22Rv1 (cell line): ENCODE results near the gene TRNP1.

Experiments
- ZFX ChIP-seq: fragments of 450-650 bp; IDR thresholded peaks from 2 replicates; pipeline ENCODE4 v1.6.1; 2017; ENCODE audit warnings: antibody characterized with exemption, borderline replicate concordance
- TF ChIP-seq, protein P1 (sequence below): fragments of 450-650 bp; IDR thresholded peaks from 2 replicates; pipeline ENCODE4 v1.5.1; 2017; ENCODE audit warnings: mild to moderate bottlenecking

DNA sequence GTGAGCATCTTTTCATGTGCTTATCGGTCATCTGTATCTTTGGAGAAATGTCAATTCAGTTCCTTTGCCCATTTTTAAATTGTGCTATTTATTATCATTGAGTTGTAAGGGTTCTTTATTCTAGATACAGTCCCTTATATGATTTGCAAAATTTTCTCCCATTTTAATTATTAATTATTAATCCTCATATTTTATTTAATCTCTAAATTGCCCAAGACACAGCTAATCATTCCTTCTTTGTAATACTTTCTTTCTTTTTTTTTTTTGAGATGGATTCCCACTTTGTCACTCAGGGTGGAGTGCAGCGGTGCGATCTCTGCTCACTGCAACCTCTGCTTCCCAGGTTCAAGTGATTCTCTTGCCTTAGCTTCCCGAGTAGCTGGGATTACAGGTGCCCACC lies 32.2 kb downstream of the TRNP1 start:
- TF ChIP-seq, protein P1, sequence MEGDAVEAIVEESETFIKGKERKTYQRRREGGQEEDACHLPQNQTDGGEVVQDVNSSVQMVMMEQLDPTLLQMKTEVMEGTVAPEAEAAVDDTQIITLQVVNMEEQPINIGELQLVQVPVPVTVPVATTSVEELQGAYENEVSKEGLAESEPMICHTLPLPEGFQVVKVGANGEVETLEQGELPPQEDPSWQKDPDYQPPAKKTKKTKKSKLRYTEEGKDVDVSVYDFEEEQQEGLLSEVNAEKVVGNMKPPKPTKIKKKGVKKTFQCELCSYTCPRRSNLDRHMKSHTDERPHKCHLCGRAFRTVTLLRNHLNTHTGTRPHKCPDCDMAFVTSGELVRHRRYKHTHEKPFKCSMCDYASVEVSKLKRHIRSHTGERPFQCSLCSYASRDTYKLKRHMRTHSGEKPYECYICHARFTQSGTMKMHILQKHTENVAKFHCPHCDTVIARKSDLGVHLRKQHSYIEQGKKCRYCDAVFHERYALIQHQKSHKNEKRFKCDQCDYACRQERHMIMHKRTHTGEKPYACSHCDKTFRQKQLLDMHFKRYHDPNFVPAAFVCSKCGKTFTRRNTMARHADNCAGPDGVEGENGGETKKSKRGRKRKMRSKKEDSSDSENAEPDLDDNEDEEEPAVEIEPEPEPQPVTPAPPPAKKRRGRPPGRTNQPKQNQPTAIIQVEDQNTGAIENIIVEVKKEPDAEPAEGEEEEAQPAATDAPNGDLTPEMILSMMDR: no peak
- no peak for TF ChIP-seq ZFX
